IMR-90 (cell line): ENCODE data around the gene TIAM2. TPM values are rescaled to one million over a fixed set of nuclear protein-coding genes. Genes with fewer than 3 reads are reported as not detected.

Source experiments
- ATAC-seq: fragments of 200-7000 bp; cut with Tn5 transposase; 2 replicates; pipeline ENCODE4 v1.9.1; 2020; ENCODE audit warnings: low read depth, mild to moderate bottlenecking, moderate library complexity
- BruUV-seq: library from RNA; stranded (reverse); fragments of 400-500 nt; replicated peaks from 2 replicates; lab custom pipeline; 2021; lab: Mats Ljungman, UMichigan
- CTCF ChIA-PET: fragments of 300-600 bp; formaldehyde crosslinking; extraction: SDS; loops from one replicate; lab custom pipeline; 2021; ENCODE audit warnings: antibody characterized with exemption; lab: Yijun Ruan, JAX
- POLR2A ChIA-PET: fragments of 300-600 bp; sonication (Branson Sonifier 250); formaldehyde crosslinking; loops from one replicate; lab custom pipeline; 2022; ENCODE audit warnings: antibody characterized with exemption; ENCODE audit not compliant: unreplicated experiment; lab: Charles Lee
- DNase-seq: peaks from one replicate; pipeline ENCODE4 v3.0.0; 2013
- H2AFZ ChIP-seq: replicated peaks from 2 replicates; pipeline ENCODE3; 2013; ENCODE audit warnings: low read length, mild to moderate bottlenecking; ENCODE audit not compliant: poor library complexity
- H2AK5ac ChIP-seq: 2 replicates; pipeline ENCODE4 v1.6.1; 2013; ENCODE audit warnings: low read depth, low read length, inconsistent platforms
- H2AK9ac ChIP-seq: replicated peaks from 2 replicates; pipeline ENCODE3; 2013; ENCODE audit warnings: mild to moderate bottlenecking, low read depth, low read length, moderate library complexity; ENCODE audit not compliant: poor library complexity
- H2BK120ac ChIP-seq: 2 replicates; pipeline ENCODE4 v1.6.1; 2013; ENCODE audit warnings: low read depth, low read length, inconsistent platforms
- H2BK15ac ChIP-seq: 3 replicates; pipeline ENCODE4 v1.6.1; 2013; ENCODE audit warnings: low read depth, low read length, inconsistent platforms
- H2BK20ac ChIP-seq: 2 replicates; pipeline ENCODE4 v1.6.1; 2013; ENCODE audit warnings: low read depth, mild to moderate bottlenecking, inconsistent platforms, low read length, moderate library complexity
- H2BK5ac ChIP-seq: 2 replicates; pipeline ENCODE4 v1.6.1; 2013; ENCODE audit warnings: mild to moderate bottlenecking, low read depth, low read length, inconsistent platforms; ENCODE audit not compliant: poor library complexity, severe bottlenecking
- H3K14ac ChIP-seq: replicated peaks from 2 replicates; pipeline ENCODE4 v1.6.1; 2013; ENCODE audit warnings: low read depth, low read length, inconsistent platforms
- H3K18ac ChIP-seq: 2 replicates; pipeline ENCODE4 v1.6.1; 2013; ENCODE audit warnings: low read depth, low read length, control low read depth
- H3K23ac ChIP-seq: 2 replicates; pipeline ENCODE4 v1.6.1; 2013; ENCODE audit warnings: low read depth, low read length, inconsistent platforms
- H3K27ac ChIP-seq: 2 replicates; pipeline ENCODE4 v1.5.1; 2013; ENCODE audit warnings: mild to moderate bottlenecking, control low read depth, low read length; ENCODE audit not compliant: insufficient read depth
- H3K27me3 ChIP-seq: 2 replicates; pipeline ENCODE4 v1.6.1; 2013; ENCODE audit warnings: low read length; ENCODE audit not compliant: control insufficient read depth, insufficient read depth
- H3K36me3 ChIP-seq: 2 replicates; pipeline ENCODE4 v1.6.1; 2013; ENCODE audit warnings: low read length, mixed read lengths; ENCODE audit not compliant: control insufficient read depth, insufficient read depth
- H3K4ac ChIP-seq: 2 replicates; pipeline ENCODE4 v1.6.1; 2013; ENCODE audit warnings: low read depth, low read length, inconsistent platforms
- H3K4me1 ChIP-seq: 2 replicates; pipeline ENCODE4 v1.6.1; 2013; ENCODE audit warnings: low read length, mixed read lengths; ENCODE audit not compliant: control insufficient read depth, insufficient read depth
- H3K4me2 ChIP-seq: 2 replicates; pipeline ENCODE4 v1.6.1; 2013; ENCODE audit warnings: low read depth, mild to moderate bottlenecking, control low read depth, low read length, moderate library complexity
- H3K4me3 ChIP-seq: 2 replicates; pipeline ENCODE4 v1.5.1; 2013; ENCODE audit warnings: low read depth, mild to moderate bottlenecking, control low read depth, low read length, moderate library complexity; ENCODE audit not compliant: insufficient read depth
- H3K56ac ChIP-seq: 2 replicates; pipeline ENCODE4 v1.6.1; 2013; ENCODE audit warnings: low read length, inconsistent platforms; ENCODE audit not compliant: insufficient read depth; ENCODE audit errors: extremely low read depth
- H3K79me1 ChIP-seq, 2 experiments: 2 replicates each; pipeline ENCODE4 v1.6.1; 2013; ENCODE audit warnings: low read length in 2 of 2, inconsistent platforms in 1 of 2, low read depth in 1 of 2
- H3K9ac ChIP-seq: 2 replicates; pipeline ENCODE4 v1.6.1; 2013; ENCODE audit warnings: low read depth, low read length, control low read depth
- H3K9me1 ChIP-seq: 2 replicates; pipeline ENCODE4 v1.6.1; 2013; ENCODE audit warnings: low read length, inconsistent platforms; ENCODE audit not compliant: insufficient read depth
- H3K9me3 ChIP-seq: 2 replicates; pipeline ENCODE4 v1.6.1; 2013; ENCODE audit warnings: low read length; ENCODE audit not compliant: control insufficient read depth, insufficient read depth
- H4K20me1 ChIP-seq: 2 replicates; pipeline ENCODE4 v1.6.1; 2013; ENCODE audit warnings: low read length, inconsistent platforms; ENCODE audit not compliant: insufficient read depth
- H4K5ac ChIP-seq: 2 replicates; pipeline ENCODE4 v1.6.1; 2013; ENCODE audit warnings: mild to moderate bottlenecking, low read depth, low read length, control low read depth
- H4K8ac ChIP-seq, 2 experiments: 2 replicates each; pipeline ENCODE4 v1.6.1; 2013; ENCODE audit warnings: low read depth in 2 of 2, low read length in 2 of 2, control low read depth in 1 of 2, inconsistent platforms in 1 of 2
- H4K91ac ChIP-seq: 2 replicates; pipeline ENCODE4 v1.6.1; 2013; ENCODE audit warnings: low read depth, low read length, inconsistent platforms; ENCODE audit not compliant: insufficient read depth
- CHD1 ChIP-seq: IDR thresholded peaks from 2 replicates; pipeline ENCODE4 v1.6.1; 2012; ENCODE audit warnings: low read depth, low read length, improper control_type of control experiment
- ELK1 ChIP-seq: fragments of 150-350 bp; IDR thresholded peaks from 2 replicates; pipeline ENCODE4 v1.6.1; 2016; ENCODE audit warnings: low read depth, mild to moderate bottlenecking, low read length, moderate library complexity, borderline replicate concordance
- RAD21 ChIP-seq: IDR thresholded peaks from 2 replicates; pipeline ENCODE4 v1.6.1; 2012; ENCODE audit warnings: low read length, improper control_type of control experiment
- WGBS, 2 experiments: methylation state at CpG; one replicate each; pipeline versions ENCODE4 v1.1.5 to v1.1.7; 2013; ENCODE audit warnings: missing lambda C conversion rate in 2 of 2; ENCODE audit not compliant: insufficient read length in 1 of 2; ENCODE audit errors: extremely low coverage in 2 of 2; 5-methylcytosine and 5-hydroxymethylcytosine counted together
- dilution Hi-C: fragments of 300-500 bp; cut with HindIII; formaldehyde crosslinking; loops from one replicate; pipeline ENCODE4 v1.14.3; 2018; ENCODE audit warnings: low sequenced_read_pairs; ENCODE audit not compliant: unreplicated experiment
- in situ Hi-C: fragments of 300-500 bp; cut with MboI; formaldehyde crosslinking; loops from 3 replicates; pipeline ENCODE4 v1.14.3; 2019; ENCODE audit warnings: low sequenced_read_pairs, inconsistent platforms, mixed read lengths
- intact Hi-C: fragments of 100-400 bp; cut with micrococcal nuclease; formaldehyde crosslinking; loops from 2 replicates; pipeline ENCODE4 v1.10.0; 2022
- polyA plus RNA-seq, 3 experiments: library from polyadenylated mRNA; depleted of rRNA; stranded (reverse); fragments of >200 nt; gene quantifications; 2 replicates each; pipeline ENCODE4 v1.2.3, GENCODE V29; 2012; ENCODE audit warnings: low replicate concordance in 1 of 3
- total RNA-seq: library from RNA; depleted of rRNA; stranded (reverse); fragments of >200 nt; gene quantifications from 2 replicates; pipeline ENCODE4 v1.2.3, GENCODE V29; 2012

TIAM2 gene
- total and polyA plus RNA-seq, 2 of the 4 experiments (the other 2 are of a cell fraction): 3.1 to 4.7 TPM

DNA sequence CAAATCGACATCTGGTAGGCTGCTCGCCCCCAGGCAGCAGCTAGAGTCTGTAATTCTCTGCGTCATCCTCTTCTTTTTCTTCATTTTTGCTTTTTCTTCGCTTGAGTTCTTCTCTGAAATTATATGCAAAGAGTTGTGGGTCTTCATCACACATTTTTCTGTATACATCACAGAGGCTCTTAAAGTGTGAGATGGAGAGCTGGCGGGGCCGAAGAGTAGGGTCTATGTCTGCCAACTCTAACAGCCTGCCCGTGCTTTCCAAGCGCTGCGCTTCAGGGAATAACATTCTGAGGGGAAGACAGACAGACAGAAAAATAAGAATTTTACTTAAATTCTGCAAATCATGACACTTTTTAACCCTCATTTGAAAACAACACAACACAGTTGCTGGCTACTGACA, 262.7 kb downstream of the TIAM2 start:
- no peak overlapping the region for H2BK20ac ChIP-seq
- CTCF ChIA-PET: no interaction called here

More for the DNA sequence above, 262.7 kb downstream of the TIAM2 start:
- H3K79me1 ChIP-seq: peaks cover 4 to 15% of the 10 kb centered on the region in 2 experiments; a peak in 3 of 4 replicates
- H4K8ac ChIP-seq: no peak overlapping the region
- no CpG with 5 or more reads among the region's 9 CpGs for WGBS, 2 experiments
- no peak overlapping the region for H3K56ac ChIP-seq
- H3K4me3 ChIP-seq: no peak overlapping the region
- BruUV-seq: no TSS peak
- H2BK15ac ChIP-seq: no peak overlapping the region
- no peaks in the 10 kb centered on the region for H3K9me3 ChIP-seq
- H2AK9ac ChIP-seq: no peak overlapping the region
- H3K27ac ChIP-seq: no peak overlapping the region
- peaks cover 28% of the 10 kb centered on the region for H3K36me3 ChIP-seq
- intact Hi-C loops: no loop called here
- no peaks in the 10 kb centered on the region for H4K20me1 ChIP-seq
- no peak overlapping the region for H3K4me2 ChIP-seq
- no peak overlapping the region for H2BK120ac ChIP-seq
- DNase-seq (no peak), ATAC-seq (no peak)
- no peak overlapping the region for H3K14ac ChIP-seq
- TF ChIP-seq CHD1 (no peak), ELK1 (no peak), RAD21 (no peak)
- H3K18ac ChIP-seq: no peak overlapping the region
- peaks cover 13% of the 10 kb centered on the region for H3K9me1 ChIP-seq
- dilution Hi-C loops: no loop called here
- H2AK5ac ChIP-seq: no peak overlapping the region
- peaks cover 10% of the 10 kb centered on the region for H3K4me1 ChIP-seq
- no peak overlapping the region for H3K9ac ChIP-seq
- no peak overlapping the region for H4K91ac ChIP-seq
- no peak overlapping the region for H3K23ac ChIP-seq
- H2AFZ ChIP-seq: no peak overlapping the region
- H4K5ac ChIP-seq: no peak overlapping the region
- no peak overlapping the region for H3K4ac ChIP-seq
- in situ Hi-C loops: no loop called here
- H2BK5ac ChIP-seq: no peak overlapping the region
- H3K27me3 ChIP-seq: no peaks in the 10 kb centered on the region
- POLR2A ChIA-PET: no interaction called here
